Osteocyte (in vitro differentiated cells): ENCODE measurements around the gene MRPL33. TPM values are rescaled to one million over a fixed set of nuclear protein-coding genes. Genes with fewer than 3 reads are reported as not detected.
A peak's percentile ranks its signal among the peaks of the same experiment; 100 is the strongest.

Experiments
- DNase-seq: peaks from one replicate; pipeline ENCODE4 v3.0.0; 2021; ENCODE audit warnings: mixed read lengths; ENCODE audit not compliant: unreplicated experiment; ENCODE audit errors: extremely low spot score
- H3K27ac Mint-ChIP-seq: one replicate; pipeline ENCODE4 v1.8.0; 2021; ENCODE audit warnings: mild to moderate bottlenecking, mixed read lengths; ENCODE audit not compliant: unreplicated experiment
- H3K27me3 Mint-ChIP-seq: one replicate; pipeline ENCODE4 v1.8.0; 2021; ENCODE audit warnings: mixed read lengths; ENCODE audit not compliant: unreplicated experiment
- H3K36me3 Mint-ChIP-seq: one replicate; pipeline ENCODE4 v1.8.0; 2021; ENCODE audit warnings: mixed read lengths; ENCODE audit not compliant: unreplicated experiment
- H3K4me1 Mint-ChIP-seq: one replicate; pipeline ENCODE4 v1.8.0; 2021; ENCODE audit warnings: mixed read lengths; ENCODE audit not compliant: unreplicated experiment
- H3K4me3 Mint-ChIP-seq: one replicate; pipeline ENCODE4 v1.8.0; 2021; ENCODE audit warnings: mild to moderate bottlenecking, moderate library complexity, mixed read lengths; ENCODE audit not compliant: unreplicated experiment
- H3K9me3 Mint-ChIP-seq: one replicate; pipeline ENCODE4 v1.8.0; 2021; ENCODE audit warnings: mixed read lengths; ENCODE audit not compliant: unreplicated experiment
- CTCF ChIP-seq: fragments of 200-600 bp; sonication (generic); IDR thresholded peaks from 2 replicates; pipeline ENCODE4 v1.5.0; 2021; ENCODE audit warnings: antibody characterized with exemption, mild to moderate bottlenecking, moderate library complexity
- total RNA-seq: library from RNA; stranded (reverse); gene quantifications from 2 replicates; pipeline ENCODE4 v1.2.1, GENCODE V29; 2021

MRPL33 gene
- total RNA-seq, 1 donor from 2014 or later: 43.5 TPM

- H3K36me3 Mint-ChIP-seq: no peaks in the 10 kb centered on the region
- no peak overlapping the region for H3K4me3 Mint-ChIP-seq
- H3K27me3 Mint-ChIP-seq: no peaks in the 10 kb centered on the region
- no peaks in the 10 kb centered on the region for H3K9me3 Mint-ChIP-seq
- peak overlapping the region; percentile 80 for H3K27ac Mint-ChIP-seq
- no peak for TF ChIP-seq CTCF
- H3K4me1 Mint-ChIP-seq: peaks cover 30% of the 10 kb centered on the region
- no peak for DNase-seq
These were observed 46.4 kb upstream of the MRPL33 start for GRCh38 chr2:27724905-27725701.

GRCh38 chr2:27727257-27727656 is 44.3 kb upstream of the MRPL33 start:
- TF ChIP-seq CTCF: no peak
- Mint-ChIP-seq H3K27me3 (no peaks in the 10 kb centered on the region), H3K9me3 (no peaks in the 10 kb centered on the region), H3K27ac (no peak overlapping the region), H3K36me3 (no peaks in the 10 kb centered on the region), H3K4me1 (peaks cover 24% of the 10 kb centered on the region), H3K4me3 (no peak overlapping the region)
- no peak for DNase-seq

- DNase-seq: no peak
- no peaks in the 10 kb centered on the region for H3K36me3 Mint-ChIP-seq
- H3K27me3 Mint-ChIP-seq: no peaks in the 10 kb centered on the region
- H3K9me3 Mint-ChIP-seq: no peaks in the 10 kb centered on the region
- H3K4me3 Mint-ChIP-seq: no peak overlapping the region
- H3K27ac Mint-ChIP-seq: no peak overlapping the region
- peaks cover 22% of the 10 kb centered on the region for H3K4me1 Mint-ChIP-seq
- no peak for TF ChIP-seq CTCF
These were observed 43.2 kb upstream of the MRPL33 start for GRCh38 chr2:27728081-27728858.

GRCh38 chr2:27729198-27729597 is 42.3 kb upstream of the MRPL33 start:
- Mint-ChIP-seq H3K36me3 (no peaks in the 10 kb centered on the region), H3K4me1 (peaks cover 16% of the 10 kb centered on the region), H3K27me3 (no peaks in the 10 kb centered on the region), H3K4me3 (no peak overlapping the region), H3K27ac (no peak overlapping the region), H3K9me3 (no peaks in the 10 kb centered on the region)
- no peak for TF ChIP-seq CTCF
- no peak for DNase-seq

- no peak overlapping the region for H3K27ac Mint-ChIP-seq
These were observed 41.9 kb upstream of the MRPL33 start for GRCh38 chr2:27729614-27730013.

More at GRCh38 chr2:27729614-27730013, 41.9 kb upstream of the MRPL33 start:
- DNase-seq: no peak
- Mint-ChIP-seq H3K9me3 (no peaks in the 10 kb centered on the region), H3K36me3 (no peaks in the 10 kb centered on the region), H3K4me1 (peaks cover 13% of the 10 kb centered on the region), H3K4me3 (no peak overlapping the region), H3K27me3 (no peaks in the 10 kb centered on the region)
- TF ChIP-seq CTCF: no peak
